ENCODE data around the gene HOXB5. TPM values are rescaled to one million over a fixed set of nuclear protein-coding genes. Genes with fewer than 3 reads are reported as not detected.

Gene HOXB5
- total RNA-seq, 4 donors from 2014 or later = 0.27 to 2.7 (median 1.4) TPM

DNA sequence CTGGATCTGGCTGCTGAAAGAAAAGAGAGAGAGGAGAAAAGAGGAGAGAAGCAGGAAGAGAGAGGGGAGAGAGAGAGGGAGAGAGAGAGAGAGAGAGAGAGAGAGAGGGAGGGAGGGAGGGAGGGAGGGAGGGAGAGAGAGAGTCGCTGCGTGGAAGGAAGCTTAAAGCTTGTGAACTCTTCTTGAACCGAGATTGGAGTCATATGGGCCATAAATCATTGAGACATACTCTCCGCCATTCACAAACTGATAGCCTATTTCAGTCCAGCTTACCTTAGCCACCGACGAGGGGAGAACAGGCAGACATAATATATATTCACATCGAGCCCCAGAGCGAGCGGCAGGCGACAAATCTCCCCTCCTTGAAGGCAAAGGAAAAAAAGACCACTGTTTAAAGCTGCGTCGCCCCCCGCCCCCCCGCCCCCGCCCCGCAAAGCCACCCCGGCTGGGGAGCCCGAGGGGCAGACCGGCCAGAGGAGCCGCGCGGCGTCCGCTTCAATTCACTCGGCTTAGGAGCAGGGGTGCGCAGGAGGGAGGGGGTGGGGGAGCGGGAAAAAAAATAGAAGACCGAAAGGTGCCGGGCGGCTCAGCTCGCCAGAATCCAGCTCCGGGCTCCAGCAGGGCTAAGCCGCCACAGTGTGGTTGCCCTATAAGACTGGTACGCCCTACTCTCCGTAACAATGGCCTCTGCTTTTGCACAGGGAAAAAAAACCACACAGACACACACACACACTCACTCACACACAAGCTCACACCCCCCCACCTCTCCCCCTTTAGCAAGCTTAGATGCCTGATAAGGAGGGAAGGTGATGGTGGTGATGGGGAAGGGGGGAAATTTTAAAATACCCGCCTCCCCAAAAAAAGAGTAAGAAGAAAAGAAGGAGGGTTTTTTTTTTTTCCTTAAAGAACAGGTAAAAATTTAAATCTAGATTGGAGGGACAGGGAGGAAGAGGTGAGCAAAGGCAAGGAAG lies 38.0 kb downstream of the HOXB5 start:
- ATAC-seq = peak; percentile 41
- Histone ChIP-seq H3K36me3 (peaks cover 0 to 15% of the 10 kb centered on the region in 2 donors), H3K4me1 (peaks cover 0 to 97% (median 40%) of the 10 kb centered on the region in 3 donors), H3K9me3 (no peaks in the 10 kb centered on the region), H3K4me3 (peak overlapping the region; percentile 57 to 60), H3K27ac (peak overlapping the region; percentile 90 to 98 (median 97)), H3K27me3 (no peaks in the 10 kb centered on the region)
- TF ChIP-seq POLR2AphosphoS5 (IDR thresholded peaks at IDR 0.05) = peak; percentile 73
- no peak for TF ChIP-seq EP300 (IDR thresholded peaks at IDR 0.05)
- TF ChIP-seq, protein P1, sequence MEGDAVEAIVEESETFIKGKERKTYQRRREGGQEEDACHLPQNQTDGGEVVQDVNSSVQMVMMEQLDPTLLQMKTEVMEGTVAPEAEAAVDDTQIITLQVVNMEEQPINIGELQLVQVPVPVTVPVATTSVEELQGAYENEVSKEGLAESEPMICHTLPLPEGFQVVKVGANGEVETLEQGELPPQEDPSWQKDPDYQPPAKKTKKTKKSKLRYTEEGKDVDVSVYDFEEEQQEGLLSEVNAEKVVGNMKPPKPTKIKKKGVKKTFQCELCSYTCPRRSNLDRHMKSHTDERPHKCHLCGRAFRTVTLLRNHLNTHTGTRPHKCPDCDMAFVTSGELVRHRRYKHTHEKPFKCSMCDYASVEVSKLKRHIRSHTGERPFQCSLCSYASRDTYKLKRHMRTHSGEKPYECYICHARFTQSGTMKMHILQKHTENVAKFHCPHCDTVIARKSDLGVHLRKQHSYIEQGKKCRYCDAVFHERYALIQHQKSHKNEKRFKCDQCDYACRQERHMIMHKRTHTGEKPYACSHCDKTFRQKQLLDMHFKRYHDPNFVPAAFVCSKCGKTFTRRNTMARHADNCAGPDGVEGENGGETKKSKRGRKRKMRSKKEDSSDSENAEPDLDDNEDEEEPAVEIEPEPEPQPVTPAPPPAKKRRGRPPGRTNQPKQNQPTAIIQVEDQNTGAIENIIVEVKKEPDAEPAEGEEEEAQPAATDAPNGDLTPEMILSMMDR (IDR thresholded peaks at IDR 0.05) = peak in 2 of 4 experiments; percentile 30 to 33
- TF ChIP-seq POLR2A (IDR thresholded peaks at IDR 0.05) = no peak
- 5 to 14% methylated on average over 6 to 17 of the region's 36 CpGs for WGBS, 2 donors (ENCODE audit: low coverage in 1 of 2)

DNA sequence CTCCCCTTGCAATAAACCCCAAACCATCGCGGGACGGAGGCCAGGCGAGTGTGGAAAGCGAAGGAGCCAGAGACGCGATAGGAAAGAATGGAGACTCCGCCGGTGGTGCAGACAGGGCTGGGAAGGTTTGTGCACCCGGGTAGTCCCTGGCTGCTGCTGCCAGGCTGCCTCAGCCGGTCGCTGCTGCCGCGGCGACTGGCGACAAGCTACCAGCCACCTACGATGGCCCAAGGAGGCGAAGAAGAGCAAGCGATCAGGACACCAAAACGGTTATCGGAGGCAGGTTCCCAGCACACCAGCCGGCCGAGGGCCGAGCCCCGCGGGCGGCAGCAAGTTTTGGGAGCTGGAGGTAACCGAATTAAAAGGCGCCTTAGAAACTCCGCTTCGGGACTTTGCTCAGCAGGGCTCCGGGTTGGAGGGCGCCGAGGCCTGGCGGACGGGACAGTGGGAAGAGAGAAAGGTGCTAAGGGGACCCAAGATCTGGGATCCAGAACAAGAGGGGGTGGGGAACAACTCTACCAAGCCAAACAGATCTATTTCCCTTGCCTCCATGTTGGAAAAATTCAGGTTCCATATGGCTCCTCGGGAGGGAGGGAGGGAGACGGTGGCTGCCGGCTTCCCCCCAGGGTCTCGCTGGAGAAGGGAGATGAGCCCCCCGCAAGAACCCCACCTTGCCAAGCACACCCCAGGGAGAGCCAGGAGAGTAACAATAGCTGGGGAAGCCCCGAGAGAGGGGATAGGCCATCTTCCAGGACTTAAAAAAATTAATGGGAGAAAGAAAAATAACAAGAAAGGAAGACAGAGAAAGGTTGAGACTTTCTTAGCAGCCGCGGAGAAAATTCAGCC lies 38.9 kb downstream of the HOXB5 start:
- WGBS, 2 donors (ENCODE audit: low coverage in 1 of 2) = 10 to 46% methylated on average over 6 to 33 of the region's 44 CpGs
- Histone ChIP-seq H3K9me3 (no peaks in the 10 kb centered on the region), H3K27ac (peak overlapping the region; percentile 90 to 98 (median 97)), H3K4me3 (peak overlapping the region; percentile 57 to 60), H3K4me1 (peaks cover 0 to 97% (median 38%) of the 10 kb centered on the region in 3 donors), H3K36me3 (peaks cover 0 to 24% of the 10 kb centered on the region in 2 donors), H3K27me3 (no peaks in the 10 kb centered on the region)
- ATAC-seq = no peak
- TF ChIP-seq, protein P1 (IDR thresholded peaks at IDR 0.05) = no peak
- peak; percentile 7 for TF ChIP-seq POLR2AphosphoS5 (IDR thresholded peaks at IDR 0.05)
- no peak for TF ChIP-seq EP300 (IDR thresholded peaks at IDR 0.05)
- TF ChIP-seq POLR2A (IDR thresholded peaks at IDR 0.05) = no peak

DNA sequence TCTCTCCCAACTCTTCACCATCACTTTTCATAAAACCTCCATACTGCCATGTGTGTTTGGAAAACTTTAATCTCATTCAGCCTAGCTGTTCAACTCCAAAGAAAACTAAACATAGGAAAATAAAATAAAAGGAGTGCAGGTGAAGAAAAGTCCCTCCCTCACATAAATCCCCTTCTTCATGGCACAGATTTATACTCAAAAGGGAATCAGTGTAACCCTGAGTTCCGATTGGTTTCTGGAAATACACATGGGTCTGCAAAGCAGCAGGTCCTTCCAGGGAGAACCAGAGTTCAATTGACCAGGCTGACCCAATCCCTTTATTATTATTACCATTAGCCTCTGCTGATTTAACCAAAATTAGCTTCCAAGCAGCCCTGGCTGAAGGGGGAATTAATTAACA lies 39.8 kb downstream of the HOXB5 start:
- peaks cover 0 to 97% (median 30%) of the 10 kb centered on the region in 3 donors for H3K4me1 ChIP-seq
- H3K27me3 ChIP-seq = no peaks in the 10 kb centered on the region
- TF ChIP-seq POLR2A (IDR thresholded peaks at IDR 0.05) = no peak
- no peak for TF ChIP-seq EP300 (IDR thresholded peaks at IDR 0.05)
- TF ChIP-seq, protein P1 (IDR thresholded peaks at IDR 0.05) = no peak
- no peak for TF ChIP-seq POLR2AphosphoS5 (IDR thresholded peaks at IDR 0.05)
- H3K9me3 ChIP-seq = no peaks in the 10 kb centered on the region
- H3K27ac ChIP-seq = peak overlapping the region; percentile 90 to 98 (median 97)
- peak overlapping the region; percentile 57 to 60 for H3K4me3 ChIP-seq
- H3K36me3 ChIP-seq = peaks cover 0 to 25% of the 10 kb centered on the region in 2 donors
- 19 to 23% methylated on average over 1 of the region's 1 CpG for WGBS, 2 donors (ENCODE audit: low coverage in 1 of 2)
- ATAC-seq = no peak

DNA sequence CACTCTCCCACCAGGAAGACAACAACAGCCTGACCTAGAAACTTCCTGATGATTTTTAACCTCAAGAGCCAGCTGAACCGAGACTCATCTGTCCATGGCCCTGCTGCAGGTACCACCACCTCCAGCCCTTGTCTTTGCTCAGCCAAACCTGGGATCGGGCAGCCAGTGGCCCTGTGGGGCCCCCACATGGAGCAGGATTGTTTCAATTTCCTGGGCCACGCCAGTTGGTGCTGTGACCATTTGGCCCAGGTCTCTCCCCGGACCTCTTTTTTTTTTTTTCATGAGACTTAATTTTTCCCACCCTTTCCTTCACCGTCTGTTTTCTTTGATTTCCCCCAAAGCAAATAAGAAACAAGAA lies 40.4 kb downstream of the HOXB5 start:
- Histone ChIP-seq H3K4me1 (peaks cover 3 to 97% (median 29%) of the 10 kb centered on the region in 3 donors), H3K4me3 (peak overlapping the region in 1 of 2 donors; percentile 60), H3K36me3 (peaks cover 0 to 25% of the 10 kb centered on the region in 2 donors), H3K27ac (peak overlapping the region; percentile 90 to 98 (median 96)), H3K27me3 (no peaks in the 10 kb centered on the region), H3K9me3 (no peaks in the 10 kb centered on the region)
- no peak for ATAC-seq
- 20 to 23% methylated on average over 1 to 5 of the region's 5 CpGs for WGBS, 2 donors (ENCODE audit: low coverage in 1 of 2)
- TF ChIP-seq EP300 (IDR thresholded peaks at IDR 0.05) (no peak), POLR2AphosphoS5 (IDR thresholded peaks at IDR 0.05) (no peak), POLR2A (IDR thresholded peaks at IDR 0.05) (no peak)
- TF ChIP-seq, protein P1 (IDR thresholded peaks at IDR 0.05) = no peak

All from gastroesophageal sphincter (tissue), 4 donors.